Cardiac muscle cell (in vitro differentiated cells and primary cell): Measurements from ENCODE around the gene MAP1B. TPM values are rescaled to one million over a fixed set of nuclear protein-coding genes. Genes with fewer than 3 reads are reported as not detected.

ENCODE experiments used
- DNase-seq, 2 donors: peaks; one replicate each; pipeline versions ENCODE4 v3.0.0 to v3.0.0-alpha.2; 2010 to 2017; ENCODE audit warnings: low read depth in 1 of 2, low spot score in 1 of 2
- H3K27ac ChIP-seq: fragments of 200-600 bp; sonication (generic); 2 replicates; pipeline ENCODE4 v1.5.1; 2016
- H3K27me3 ChIP-seq: fragments of 200-600 bp; sonication (generic); 2 replicates; pipeline ENCODE4 v1.6.0; 2016; ENCODE audit warnings: control low read depth
- H3K36me3 ChIP-seq: fragments of 200-600 bp; sonication (generic); 2 replicates; pipeline ENCODE4 v1.5.1; 2016; ENCODE audit warnings: control low read depth
- H3K4me1 ChIP-seq: fragments of 200-600 bp; sonication (generic); 2 replicates; pipeline ENCODE4 v1.8.1; 2017; ENCODE audit warnings: low read depth, mild to moderate bottlenecking, mixed run types
- H3K4me3 ChIP-seq: fragments of 200-600 bp; sonication (generic); 2 replicates; pipeline ENCODE4 v1.5.1; 2016; ENCODE audit warnings: mild to moderate bottlenecking
- H3K9me3 ChIP-seq: fragments of 200-600 bp; sonication (generic); 2 replicates; pipeline ENCODE4 v1.5.1; 2017; ENCODE audit warnings: low read depth, mild to moderate bottlenecking, control low read depth
- CTCF ChIP-seq: IDR thresholded peaks from 2 replicates; pipeline ENCODE4 v1.5.1; 2012; ENCODE audit warnings: low read depth, mild to moderate bottlenecking, low read length
- polyA plus RNA-seq: library from polyadenylated mRNA; unstranded; fragments of >200 nt; fragmentation: Nextera tagmentation; extraction: Ambion mirVana; gene quantifications from 2 replicates; pipeline ENCODE4 v1.2.1, GENCODE V29; 2016
- total RNA-seq: library from RNA; depleted of rRNA; stranded (reverse); fragments of >200 nt; gene quantifications from 2 replicates; pipeline ENCODE4 v1.2.3, GENCODE V29; 2016

MAP1B gene
- total and polyA plus RNA-seq, 2 experiments from 2014 or later, result 119 to 142 TPM

- Histone ChIP-seq H3K27ac (peak overlapping the region; percentile 68), H3K27me3 (no peaks in the 10 kb centered on the region), H3K4me1 (peaks cover 7% of the 10 kb centered on the region), H3K9me3 (no peaks in the 10 kb centered on the region), H3K36me3 (no peaks in the 10 kb centered on the region), H3K4me3 (peak overlapping the region; percentile 82)
- no peak for TF ChIP-seq CTCF
- DNase-seq, result no peak
These were observed 1.8 kb downstream of the MAP1B start for GRCh38 chr5:72109062-72109411.

DNA sequence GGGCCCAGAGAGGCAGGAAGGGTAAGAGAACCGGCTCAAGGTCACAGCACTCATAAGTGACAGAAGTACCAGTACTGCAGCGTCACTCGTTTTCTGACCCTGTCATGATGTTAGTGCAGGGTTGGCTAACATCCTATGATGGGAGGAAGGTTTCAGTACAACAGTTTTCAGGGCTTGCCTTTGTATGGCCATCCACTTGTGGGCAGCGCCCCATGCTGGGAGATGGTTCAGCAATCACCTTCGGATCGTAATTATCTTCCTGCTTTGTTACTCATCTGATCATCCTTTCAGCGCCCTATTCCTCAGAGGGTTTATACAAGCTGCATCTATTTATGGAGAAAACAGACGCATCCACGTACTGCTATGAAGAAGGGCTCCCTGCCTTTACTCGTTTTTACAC, 2.4 kb downstream of the MAP1B start:
- peak; percentile 23 to 48 for DNase-seq
- H3K27ac ChIP-seq, result no peak overlapping the region

DNA sequence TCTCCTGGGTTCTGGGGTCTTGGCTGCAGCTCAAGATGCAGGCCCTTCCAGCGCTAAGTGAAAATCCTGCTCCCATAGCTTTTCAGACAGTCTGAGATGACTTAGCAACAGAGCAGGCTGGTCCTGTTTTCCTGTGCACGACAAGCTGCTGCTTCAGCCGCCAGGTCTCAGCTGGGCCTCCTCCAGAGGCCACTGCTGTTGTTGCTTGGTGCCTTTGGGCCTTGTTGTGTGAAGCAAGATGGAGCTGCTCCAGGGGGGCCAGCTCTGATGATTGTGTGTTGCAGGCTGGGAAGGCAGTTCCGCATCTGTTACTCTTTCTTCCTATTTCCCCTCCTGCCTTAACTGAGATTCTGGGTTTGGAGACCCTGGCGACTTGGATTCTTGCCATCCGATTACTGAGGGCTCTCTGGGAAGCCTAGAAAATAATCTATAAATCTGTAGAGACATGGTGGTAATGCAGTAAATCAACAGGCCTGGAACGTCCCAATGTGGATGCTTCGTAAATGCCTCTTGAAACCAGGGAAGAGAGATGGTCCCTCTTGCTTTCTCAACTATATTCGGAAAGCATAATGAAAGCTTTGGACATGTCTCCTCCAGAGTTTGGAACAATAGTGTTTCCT, 3.2 kb downstream of the MAP1B start:
- H3K27me3 ChIP-seq, result no peaks in the 10 kb centered on the region

More for the DNA sequence above, 2.4 kb downstream of the MAP1B start:
- Histone ChIP-seq H3K27me3 (no peaks in the 10 kb centered on the region), H3K4me3 (peak overlapping the region; percentile 82), H3K4me1 (peaks cover 7% of the 10 kb centered on the region), H3K36me3 (no peaks in the 10 kb centered on the region), H3K9me3 (no peaks in the 10 kb centered on the region)
- peak; percentile 18 for TF ChIP-seq CTCF

DNA sequence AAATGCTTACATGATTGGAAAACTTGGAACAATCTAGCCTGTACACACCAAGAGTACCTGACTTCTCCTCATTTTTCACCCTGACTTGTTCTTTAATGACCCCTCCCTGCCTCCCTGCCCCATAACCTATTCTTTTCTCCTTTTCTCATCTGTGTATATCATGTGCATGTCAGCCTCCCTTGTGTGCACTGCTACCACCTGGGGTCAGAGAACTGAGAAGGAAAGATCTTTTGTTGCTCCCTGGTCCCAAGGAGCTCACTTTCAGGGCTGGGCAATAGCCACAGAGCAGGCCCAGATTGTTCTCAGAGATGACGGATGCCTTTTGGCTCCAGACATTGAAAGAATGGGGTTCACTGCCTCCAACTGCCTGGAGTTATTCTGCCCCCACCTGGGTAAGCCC, 5.1 kb downstream of the MAP1B start:
- no peak for DNase-seq
- Histone ChIP-seq H3K4me1 (peaks cover 7% of the 10 kb centered on the region), H3K36me3 (peaks cover 20% of the 10 kb centered on the region), H3K4me3 (no peak overlapping the region), H3K27me3 (no peaks in the 10 kb centered on the region), H3K27ac (no peak overlapping the region), H3K9me3 (no peaks in the 10 kb centered on the region)
- no peak for TF ChIP-seq CTCF

More for the DNA sequence above, 3.2 kb downstream of the MAP1B start:
- TF ChIP-seq CTCF, result no peak
- Histone ChIP-seq H3K36me3 (peaks cover under 1% of the 10 kb centered on the region), H3K4me3 (no peak overlapping the region), H3K27ac (peak overlapping the region; percentile 25), H3K4me1 (peaks cover 7% of the 10 kb centered on the region), H3K9me3 (no peaks in the 10 kb centered on the region)
- DNase-seq, result peak in 1 of 2 donors; percentile 45

GRCh38 chr5:72114629-72115028, 7.4 kb downstream of the MAP1B start:
- Histone ChIP-seq H3K4me3 (no peak overlapping the region), H3K27ac (no peak overlapping the region), H3K36me3 (peaks cover 27% of the 10 kb centered on the region), H3K9me3 (no peaks in the 10 kb centered on the region), H3K27me3 (no peaks in the 10 kb centered on the region), H3K4me1 (peaks cover 2% of the 10 kb centered on the region)
- DNase-seq, result no peak
- TF ChIP-seq CTCF, result no peak

GRCh38 chr5:72115296-72115695, 8.0 kb downstream of the MAP1B start:
- DNase-seq, result no peak
- Histone ChIP-seq H3K27me3 (no peaks in the 10 kb centered on the region), H3K4me1 (no peaks in the 10 kb centered on the region), H3K4me3 (no peak overlapping the region), H3K27ac (no peak overlapping the region), H3K9me3 (no peaks in the 10 kb centered on the region), H3K36me3 (peaks cover 27% of the 10 kb centered on the region)
- no peak for TF ChIP-seq CTCF
